Stomach smooth muscle (tissue), 2 donors: ENCODE measurements around the gene CERS6.
"Not testable (repeated sequence)": the region's sequence is repeated elsewhere in the genome, so short reads cannot be mapped to it uniquely, and the experiment has no call there.

Experiments
- H3K27ac ChIP-seq: one replicate; pipeline ENCODE4 v1.7.0; 2013; ENCODE audit warnings: mild to moderate bottlenecking, low read length, inconsistent platforms
- H3K27me3 ChIP-seq, 2 donors: one replicate each; pipeline ENCODE4 v1.7.0; 2013; ENCODE audit warnings: low read length in 2 of 2; ENCODE audit not compliant: insufficient read depth in 2 of 2, control insufficient read depth in 1 of 2
- H3K36me3 ChIP-seq, 2 donors: one replicate each; pipeline ENCODE4 v1.7.0; 2013; ENCODE audit warnings: low read length in 2 of 2; ENCODE audit not compliant: control insufficient read depth in 2 of 2, insufficient read depth in 2 of 2
- H3K4me1 ChIP-seq: one replicate; pipeline ENCODE4 v1.7.0; 2013; ENCODE audit warnings: low read length; ENCODE audit not compliant: control insufficient read depth, insufficient read depth
- H3K4me3 ChIP-seq, 2 donors: one replicate each; pipeline ENCODE4 v1.7.0; 2013; ENCODE audit warnings: low read length in 2 of 2
- H3K9ac ChIP-seq, 2 donors: one replicate each; pipeline ENCODE4 v1.7.0; 2013; ENCODE audit warnings: low read length in 2 of 2, mild to moderate bottlenecking in 1 of 2
- H3K9me3 ChIP-seq, 2 donors: one replicate each; pipeline ENCODE4 v1.7.0; 2013; ENCODE audit warnings: low read length in 2 of 2; ENCODE audit not compliant: control insufficient read depth in 2 of 2
- donor health status: healthy.
- donor health status: Pancreatic carcinoma.

The CERS6 gene

DNA sequence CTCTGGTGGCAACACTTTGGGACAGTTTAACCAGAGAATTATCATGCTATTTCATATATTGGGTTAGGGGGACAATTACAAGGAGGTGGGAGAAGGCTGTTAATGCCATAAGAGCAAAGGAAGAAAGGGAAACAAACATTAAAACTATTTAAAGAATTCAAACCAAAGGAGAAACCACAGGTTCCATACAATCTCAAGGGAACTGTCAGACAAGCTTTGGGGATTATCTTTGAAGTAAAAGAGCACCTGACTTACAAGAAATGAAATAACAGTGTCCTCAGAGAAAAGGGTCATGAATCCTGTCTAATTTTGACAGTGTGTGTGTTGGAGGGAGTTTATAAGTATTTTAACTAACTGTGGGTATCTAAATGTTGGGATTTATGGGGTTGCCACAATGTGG is 44.4 kb downstream of the CERS6 start:
- Histone ChIP-seq H3K36me3 (no peaks in the 10 kb centered on the region), H3K4me1 (peaks cover 10% of the 10 kb centered on the region), H3K27me3 (no peaks in the 10 kb centered on the region), H3K4me3 (no peak overlapping the region), H3K27ac (no peak overlapping the region), H3K9me3 (no peaks in the 10 kb centered on the region), H3K9ac (no peak overlapping the region)

DNA sequence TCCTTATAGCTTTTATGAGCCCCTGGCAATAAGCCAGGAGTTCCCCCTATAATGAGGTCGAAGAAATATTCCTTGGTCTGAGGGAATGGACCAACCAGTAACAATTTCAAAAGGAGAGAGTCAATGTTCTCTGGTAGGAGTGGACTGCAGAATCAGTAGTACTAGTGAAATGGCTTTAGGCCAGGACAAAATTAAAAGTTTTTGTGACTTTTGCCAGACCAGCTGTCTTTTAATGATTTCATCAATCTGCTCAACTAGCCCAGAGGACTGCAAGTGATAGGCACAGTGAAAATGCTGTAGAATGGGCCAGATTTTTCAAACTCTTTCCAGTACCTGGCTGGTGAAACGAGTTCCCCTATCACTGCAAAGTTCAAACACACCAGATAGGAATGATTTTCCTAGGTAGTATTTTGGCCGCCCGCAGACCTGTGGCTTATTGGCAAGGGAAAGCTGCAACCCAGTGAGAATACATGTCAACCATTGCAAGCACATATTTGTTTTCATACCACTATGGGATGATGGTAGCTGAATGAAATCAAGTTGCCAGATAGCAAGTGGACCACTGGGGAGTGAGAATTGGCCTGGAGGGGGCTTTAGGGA is 45.5 kb downstream of the CERS6 start:
- H3K27ac ChIP-seq, result no peak overlapping the region
- peaks cover 10% of the 10 kb centered on the region for H3K4me1 ChIP-seq
- no peaks in the 10 kb centered on the region for H3K36me3 ChIP-seq
- H3K4me3 ChIP-seq, result no peak overlapping the region
- H3K27me3 ChIP-seq, result no peaks in the 10 kb centered on the region
- H3K9ac ChIP-seq, result no peak overlapping the region
- H3K9me3 ChIP-seq, result no peaks in the 10 kb centered on the region

DNA sequence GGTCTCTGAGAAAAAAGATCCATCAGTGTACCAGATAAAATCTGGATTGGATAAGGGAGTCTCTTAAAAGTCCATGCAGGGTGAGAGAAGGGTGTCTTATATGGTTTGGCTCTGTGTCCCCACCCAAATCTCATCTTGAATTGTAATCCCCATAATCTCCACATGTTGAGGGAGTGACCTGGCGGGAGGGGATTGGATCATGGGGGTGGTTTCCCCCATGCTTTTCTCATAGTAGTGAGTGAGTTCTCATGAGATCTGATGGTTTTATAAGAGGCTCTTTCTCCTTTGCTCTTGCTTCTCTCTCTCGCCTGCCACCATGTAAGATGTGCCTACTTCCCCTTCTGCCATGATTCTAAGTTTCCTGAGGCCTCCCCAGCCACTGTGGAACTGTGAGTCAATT is 46.8 kb downstream of the CERS6 start:
- not testable (repeated sequence) for H3K9me3 ChIP-seq, H3K27ac ChIP-seq

GRCh38 chr2:168503901-168504300 is 47.8 kb downstream of the CERS6 start:
- Histone ChIP-seq H3K27ac (no peak overlapping the region), H3K4me1 (no peaks in the 10 kb centered on the region), H3K9ac (no peak overlapping the region)

More for the DNA sequence above, 46.8 kb downstream of the CERS6 start:
- H3K4me1 ChIP-seq, H3K9ac ChIP-seq, H3K36me3 ChIP-seq, H3K27me3 ChIP-seq, H3K4me3 ChIP-seq: not testable (repeated sequence)

GRCh38 chr2:168504323-168504722 is 48.3 kb downstream of the CERS6 start:
- Histone ChIP-seq H3K36me3 (no peaks in the 10 kb centered on the region), H3K4me1 (no peaks in the 10 kb centered on the region), H3K9me3 (no peaks in the 10 kb centered on the region), H3K4me3 (no peak overlapping the region), H3K27me3 (no peaks in the 10 kb centered on the region), H3K27ac (no peak overlapping the region), H3K9ac (no peak overlapping the region)

More at GRCh38 chr2:168503901-168504300, 47.8 kb downstream of the CERS6 start:
- no peaks in the 10 kb centered on the region for H3K9me3 ChIP-seq
- H3K27me3 ChIP-seq, result no peaks in the 10 kb centered on the region
- no peak overlapping the region for H3K4me3 ChIP-seq
- no peaks in the 10 kb centered on the region for H3K36me3 ChIP-seq

- Histone ChIP-seq H3K27ac (no peak overlapping the region), H3K4me1 (peaks cover 7% of the 10 kb centered on the region), H3K9ac (no peak overlapping the region), H3K36me3 (no peaks in the 10 kb centered on the region), H3K4me3 (no peak overlapping the region), H3K27me3 (no peaks in the 10 kb centered on the region), H3K9me3 (no peaks in the 10 kb centered on the region)
These were observed 54.2 kb downstream of the CERS6 start for GRCh38 chr2:168510125-168510756.

DNA sequence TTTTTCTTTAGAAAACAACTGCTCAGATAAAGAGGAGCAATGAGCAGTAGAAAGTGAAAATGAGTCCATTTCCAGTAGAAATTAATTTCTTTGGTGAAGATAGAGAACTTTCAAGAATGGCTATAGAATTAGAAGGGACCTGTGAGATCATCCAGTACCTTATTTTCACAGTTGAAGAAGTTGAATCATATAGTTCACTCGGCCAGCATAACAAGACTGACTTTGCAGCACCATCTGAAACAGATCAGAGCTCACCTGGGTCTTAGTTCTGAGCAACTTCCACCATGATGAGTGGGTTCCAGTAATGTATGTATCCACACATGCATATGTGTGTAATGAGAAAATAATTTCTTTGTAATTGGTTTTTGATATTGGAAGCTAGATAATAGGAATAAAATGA is 58.6 kb downstream of the CERS6 start:
- Histone ChIP-seq H3K27me3 (no peaks in the 10 kb centered on the region), H3K9ac (no peak overlapping the region), H3K9me3 (no peaks in the 10 kb centered on the region), H3K4me1 (peaks cover 12% of the 10 kb centered on the region), H3K27ac (no peak overlapping the region), H3K36me3 (no peaks in the 10 kb centered on the region), H3K4me3 (no peak overlapping the region)

- Histone ChIP-seq H3K27me3 (no peaks in the 10 kb centered on the region), H3K27ac (no peak overlapping the region)
These were observed 59.4 kb downstream of the CERS6 start for GRCh38 chr2:168515502-168515901.

GRCh38 chr2:168517816-168518215 is 61.7 kb downstream of the CERS6 start:
- no peak overlapping the region for H3K4me3 ChIP-seq
- H3K4me1 ChIP-seq, result peaks cover 12% of the 10 kb centered on the region
- H3K9ac ChIP-seq, result no peak overlapping the region
- no peaks in the 10 kb centered on the region for H3K9me3 ChIP-seq
- H3K36me3 ChIP-seq, result no peaks in the 10 kb centered on the region
- peak overlapping the region; percentile 56 for H3K27ac ChIP-seq
- no peaks in the 10 kb centered on the region for H3K27me3 ChIP-seq

More at GRCh38 chr2:168515502-168515901, 59.4 kb downstream of the CERS6 start:
- Histone ChIP-seq H3K4me1 (peaks cover 12% of the 10 kb centered on the region), H3K9ac (no peak overlapping the region), H3K4me3 (no peak overlapping the region), H3K36me3 (no peaks in the 10 kb centered on the region), H3K9me3 (no peaks in the 10 kb centered on the region)

GRCh38 chr2:168518555-168519066 is 62.5 kb downstream of the CERS6 start:
- Histone ChIP-seq H3K4me3 (peak overlapping the region in 1 of 2 donors; percentile 36), H3K9me3 (no peaks in the 10 kb centered on the region), H3K27me3 (no peaks in the 10 kb centered on the region), H3K4me1 (peaks cover 10% of the 10 kb centered on the region), H3K36me3 (no peaks in the 10 kb centered on the region), H3K9ac (no peak overlapping the region), H3K27ac (peak overlapping the region; percentile 56)
